ENCODE results near the gene FAM8A1. TPM values are rescaled to one million over a fixed set of nuclear protein-coding genes. Genes with fewer than 3 reads are reported as not detected.

FAM8A1 gene
- total RNA-seq, 2 experiments from 2014 or later: 3.8 to 3.9 TPM

DNA sequence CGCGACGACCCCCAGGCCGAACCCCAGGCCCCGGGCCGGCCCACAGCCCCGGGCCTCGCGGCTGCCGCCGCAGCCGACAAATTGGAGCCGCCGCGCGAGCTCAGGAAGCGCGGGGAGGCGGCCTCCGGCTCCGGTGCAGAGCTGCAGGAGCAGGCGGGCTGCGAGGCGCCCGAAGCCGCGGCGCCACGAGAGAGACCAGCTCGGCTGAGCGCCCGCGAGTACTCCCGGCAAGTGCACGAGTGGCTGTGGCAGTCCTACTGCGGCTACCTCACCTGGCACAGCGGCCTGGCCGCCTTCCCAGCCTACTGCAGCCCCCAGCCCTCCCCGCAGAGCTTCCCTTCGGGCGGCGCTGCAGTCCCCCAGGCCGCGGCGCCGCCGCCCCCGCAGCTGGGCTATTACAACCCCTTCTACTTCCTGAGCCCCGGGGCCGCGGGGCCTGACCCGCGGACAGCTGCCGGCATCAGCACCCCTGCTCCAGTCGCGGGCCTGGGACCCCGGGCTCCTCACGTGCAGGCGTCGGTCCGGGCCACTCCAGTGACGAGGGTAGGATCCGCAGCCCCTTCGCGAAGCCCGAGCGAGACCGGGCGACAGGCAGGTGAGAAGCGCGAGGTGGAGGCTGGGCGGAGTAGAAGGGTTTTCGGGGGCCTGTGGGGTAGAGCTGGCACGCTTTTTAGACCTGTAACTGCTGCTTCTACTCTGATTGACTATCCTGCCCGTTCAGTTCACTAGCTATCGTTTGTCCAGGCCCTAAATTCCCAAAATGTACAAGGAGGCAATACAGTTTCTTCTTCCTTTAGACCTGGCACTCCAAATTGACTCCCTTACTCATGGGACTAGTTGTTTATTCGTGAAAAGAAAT, 654 bp downstream of the FAM8A1 start:
- CTCF ChIA-PET: interaction anchor here (0.9 to 2.6 kb wide), 4 partner anchors 16 to 106 kb away, joined by 3 to 33 read pairs (median 6); partner anchors contain the start of gene NUP153
- POLR2A ChIA-PET: interaction anchor here (0.6 to 1.9 kb wide), 6 partner anchors 20 to 114 kb away, joined by 3 to 11 read pairs (median 6); partner anchors contain the start of gene NUP153

DNA sequence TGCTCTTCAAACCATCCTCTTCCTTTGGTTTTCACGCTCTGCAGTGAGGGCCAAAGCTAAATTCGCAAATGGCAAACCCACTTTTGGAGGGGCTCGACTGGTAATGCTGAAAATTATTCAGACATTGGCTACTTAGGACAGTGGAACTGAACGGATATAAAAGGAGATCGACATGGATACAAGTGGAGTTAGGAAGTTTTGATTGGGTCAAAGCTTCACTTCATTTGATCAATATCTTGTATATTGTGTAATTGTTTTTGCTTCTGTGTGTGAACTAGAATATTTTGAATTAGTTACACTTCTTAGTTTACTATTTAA, 1.2 kb downstream of the FAM8A1 start:
- POLR2A ChIA-PET: interaction anchor here (1.3 to 1.9 kb wide), 3 partner anchors 102 to 106 kb away, joined by 7 to 11 read pairs (median 9); partner anchors contain the start of gene NUP153
- CTCF ChIA-PET: interaction anchor here (2.6 kb wide), 1 partner anchor 101 kb away, joined by 33 read pairs; no protein-coding TSS in a partner anchor

DNA sequence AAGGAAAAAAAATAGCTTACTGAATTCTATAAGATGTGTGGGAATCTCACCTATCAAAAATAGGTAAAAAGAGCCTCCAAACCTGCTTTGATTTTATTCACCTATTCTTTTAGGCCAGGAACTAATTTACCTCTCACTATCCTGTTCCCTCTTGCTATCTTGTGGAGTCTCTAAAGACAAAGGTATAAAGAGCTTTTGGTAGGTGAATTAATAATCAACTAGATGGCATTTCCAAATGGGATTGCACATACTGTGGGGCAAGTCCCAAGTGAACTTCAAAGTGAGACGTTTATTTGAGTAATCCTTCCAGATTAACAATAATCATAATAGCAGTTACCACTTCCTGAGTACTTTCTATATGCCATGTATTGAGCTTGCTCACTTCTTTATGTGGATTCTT, 2.8 kb downstream of the FAM8A1 start:
- POLR2A ChIA-PET: interaction anchor here (0.8 to 1.5 kb wide), 2 partner anchors 23 to 104 kb away, joined by 4 read pairs; partner anchors contain the start of gene NUP153
- CTCF ChIA-PET: no interaction called here

DNA sequence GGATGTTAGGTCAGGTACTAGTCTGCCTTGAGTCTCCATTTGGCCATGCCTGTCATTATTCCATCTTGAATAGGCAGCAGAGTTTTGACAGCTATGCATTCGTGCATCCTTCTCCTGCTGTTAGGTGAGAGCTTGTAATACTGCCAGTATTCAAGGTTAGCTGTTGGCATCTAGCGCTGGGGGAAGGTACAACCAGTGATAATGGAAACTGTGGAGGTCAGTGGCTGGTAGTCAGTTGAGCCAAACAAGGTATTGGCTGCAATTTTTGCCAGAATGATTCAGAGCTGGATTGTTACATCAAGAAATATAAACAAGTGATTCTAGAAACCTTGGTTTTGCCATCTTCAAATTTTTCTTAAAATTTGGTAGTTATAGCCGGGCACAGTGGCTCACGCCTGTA, 6.5 kb downstream of the FAM8A1 start:
- CTCF ChIA-PET: no interaction called here
- POLR2A ChIA-PET: interaction anchor here (0.6 kb wide), 1 partner anchor 20 kb away, joined by 3 read pairs; no protein-coding TSS in a partner anchor

DNA sequence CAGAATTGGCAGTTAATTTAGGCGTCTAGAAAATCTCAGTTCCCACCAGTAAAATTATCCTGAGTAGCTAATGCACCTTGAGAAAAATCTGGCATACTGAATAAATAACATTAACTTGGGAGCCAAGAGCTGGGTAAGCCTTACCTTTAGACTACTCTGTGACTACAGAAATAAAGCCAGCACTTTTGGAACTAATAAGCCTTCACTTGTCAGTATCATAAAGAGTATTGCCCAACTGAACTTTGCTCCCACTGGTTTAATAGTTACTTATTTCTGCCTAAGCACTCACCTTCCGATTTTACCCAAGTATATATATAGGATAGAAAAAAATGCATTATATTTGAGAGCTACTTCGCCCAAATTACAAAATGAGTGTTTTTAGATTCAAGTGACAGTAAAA, 10.7 kb downstream of the FAM8A1 start:
- POLR2A ChIA-PET: interaction anchor here (0.6 kb wide), 1 partner anchor 11 kb away, joined by 3 read pairs; the partner anchor contains the start of gene FAM8A1
- CTCF ChIA-PET: no interaction called here

DNA sequence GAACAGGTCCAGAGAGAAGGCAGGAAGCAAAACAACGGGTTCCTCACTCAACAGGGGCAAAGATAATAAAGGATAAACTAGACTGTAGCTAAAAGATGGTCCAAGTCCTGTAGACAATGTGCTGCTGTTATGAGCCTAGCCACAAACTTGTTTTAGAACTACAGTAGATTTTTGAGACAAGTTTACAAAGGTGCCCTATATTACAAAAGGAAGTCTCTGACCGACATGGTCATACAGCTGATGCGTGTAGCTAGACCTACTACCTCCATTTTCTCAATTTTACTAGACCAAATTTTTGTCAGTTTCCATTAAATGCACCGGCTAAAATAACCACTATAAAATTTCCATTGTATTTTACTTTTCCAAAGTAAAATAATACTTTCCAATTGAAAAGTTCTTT, 11.9 kb downstream of the FAM8A1 start:
- CTCF ChIA-PET: no interaction called here
- POLR2A ChIA-PET: no interaction called here

DNA sequence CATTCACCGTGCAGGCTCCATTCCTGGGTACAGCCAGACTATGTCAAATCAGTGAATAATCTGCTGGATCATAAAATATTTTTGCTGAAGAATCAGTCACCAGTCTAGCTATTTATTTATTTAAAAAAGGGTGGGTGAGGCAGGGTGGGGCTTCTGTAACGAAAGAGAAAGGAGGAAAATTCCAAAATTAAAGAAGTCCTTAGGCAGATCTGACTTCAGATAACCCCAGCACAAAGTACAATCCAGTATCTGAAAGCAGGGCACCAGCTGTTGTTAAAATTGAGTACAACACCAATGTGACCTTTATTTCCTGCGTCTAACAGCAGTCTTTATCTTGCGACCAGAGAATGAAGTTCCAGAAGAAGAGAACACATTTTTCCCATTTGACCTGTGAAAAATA, 15.7 kb downstream of the FAM8A1 start:
- CTCF ChIA-PET: no interaction called here
- POLR2A ChIA-PET: interaction anchor here (0.5 kb wide), 1 partner anchor 65 kb away, joined by 4 read pairs; no protein-coding TSS in a partner anchor

DNA sequence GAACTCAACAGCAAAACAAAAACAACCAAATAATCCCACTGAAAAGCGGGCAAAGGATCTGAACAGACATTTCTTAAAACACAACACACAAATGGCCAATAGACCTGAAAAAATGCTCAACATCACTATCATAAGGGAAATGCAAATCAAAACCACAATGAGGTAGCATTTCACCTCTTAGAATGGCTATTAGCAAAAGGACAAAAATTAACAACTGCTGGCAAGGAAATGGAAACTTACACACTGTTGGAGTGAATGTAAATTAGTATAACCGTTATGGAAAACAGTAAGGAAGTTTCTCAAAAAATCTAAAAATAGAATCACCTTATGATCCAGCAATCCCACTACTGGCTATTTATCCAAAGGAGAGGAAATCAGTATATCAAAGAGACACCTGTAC, 20.9 kb downstream of the FAM8A1 start:
- POLR2A ChIA-PET: interaction anchor here (0.9 kb wide), 1 partner anchor 21 kb away, joined by 3 read pairs; the partner anchor contains the start of gene FAM8A1

DNA sequence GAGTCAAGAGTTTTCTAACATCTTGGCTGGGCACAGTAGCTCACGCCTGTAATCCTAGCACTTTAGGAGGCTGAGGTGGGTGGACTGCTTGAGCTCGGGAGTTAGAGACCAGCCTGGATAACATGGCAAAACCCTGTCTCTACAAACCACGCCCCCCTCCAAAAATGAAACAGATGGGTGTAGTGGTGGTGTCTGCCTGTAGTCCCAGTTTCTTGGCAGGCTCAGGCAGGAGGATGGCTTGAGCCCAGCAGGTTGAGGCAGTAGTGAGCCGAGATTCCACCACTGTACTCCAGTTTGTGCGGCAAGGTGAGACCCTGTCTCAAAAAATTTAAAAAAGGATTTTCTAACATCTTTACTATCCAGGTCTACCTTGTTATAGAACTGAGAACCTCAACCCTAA, 22.0 kb downstream of the FAM8A1 start:
- POLR2A ChIA-PET: no interaction called here
- CTCF ChIA-PET: no interaction called here

More for the DNA sequence above, 20.9 kb downstream of the FAM8A1 start:
- CTCF ChIA-PET: no interaction called here

DNA sequence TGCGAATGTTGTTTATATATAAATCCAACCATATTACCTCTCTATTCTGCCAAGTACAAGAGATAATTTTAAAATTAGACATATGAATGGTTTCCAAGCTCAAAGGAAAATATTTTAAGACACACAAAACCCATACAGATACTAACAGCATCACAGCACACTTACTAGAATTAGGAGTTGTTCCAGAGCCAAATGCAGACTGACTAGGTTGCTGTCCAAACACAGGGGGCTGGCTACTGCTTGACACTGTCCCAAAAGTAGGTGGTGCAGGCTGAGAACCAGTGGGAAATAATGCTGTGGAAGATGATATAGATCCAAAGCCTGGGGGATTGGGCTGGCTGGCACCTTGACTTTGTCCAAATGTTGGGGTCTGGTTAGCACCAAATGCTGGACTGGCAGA, 24.3 kb downstream of the FAM8A1 start:
- ChIA-PET CTCF (interaction anchor here (1.5 kb wide), 1 partner anchor 12 kb away, joined by 3 read pairs; no protein-coding TSS in a partner anchor), POLR2A (no interaction called here)

DNA sequence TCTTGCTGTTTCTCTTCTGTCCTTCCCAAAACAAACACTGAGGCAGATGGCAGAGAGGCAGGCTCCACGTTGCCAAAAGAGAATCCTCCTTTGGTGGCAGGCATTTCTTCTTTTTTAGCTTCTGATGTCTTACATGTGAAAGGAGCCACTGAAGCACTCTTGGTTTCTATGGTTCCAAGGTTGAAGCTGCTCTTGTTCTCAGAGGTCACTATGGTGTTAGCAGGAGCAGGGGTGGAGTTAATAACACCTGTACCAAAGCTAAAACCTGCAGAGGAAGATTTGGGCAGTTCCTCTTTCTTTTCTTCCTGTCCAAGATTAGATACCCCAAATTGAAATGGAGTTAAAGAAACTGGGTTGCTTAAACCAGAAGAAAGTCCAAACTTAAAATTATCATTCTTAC, 28.8 kb downstream of the FAM8A1 start:
- POLR2A ChIA-PET: no interaction called here
- CTCF ChIA-PET: no interaction called here

DNA sequence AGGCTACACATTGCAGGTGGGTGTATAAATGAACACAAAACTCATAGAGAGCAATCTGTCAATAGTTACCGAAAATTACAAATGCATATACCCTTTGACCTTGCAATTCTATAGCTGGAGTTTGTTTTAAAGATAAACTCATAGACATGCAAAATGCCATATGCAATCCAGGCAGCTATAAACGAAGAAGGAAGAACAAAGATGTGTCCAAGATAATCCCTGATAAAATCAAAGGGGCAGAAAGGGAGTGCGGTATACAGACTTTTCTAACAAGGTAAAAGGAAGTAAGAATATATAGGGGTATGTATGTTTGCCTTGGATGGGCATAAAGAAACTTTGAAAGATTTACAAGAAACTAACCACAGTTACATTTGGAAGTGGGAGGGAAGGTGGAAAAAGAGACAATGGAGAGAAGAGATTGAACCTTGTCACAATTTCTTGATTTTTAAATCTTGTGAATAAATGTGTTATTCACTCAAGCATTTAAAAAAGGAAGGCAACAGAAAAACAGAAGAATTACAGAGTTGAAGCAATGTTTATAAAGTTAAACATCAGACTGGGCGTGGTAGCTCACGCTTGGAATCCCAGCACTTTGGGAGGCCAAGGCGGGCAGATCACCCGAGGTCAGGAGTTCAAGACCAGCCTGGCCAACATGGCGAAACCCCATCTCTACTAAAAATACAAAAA, 29.9 kb downstream of the FAM8A1 start:
- POLR2A ChIA-PET: no interaction called here
- CTCF ChIA-PET: no interaction called here

DNA sequence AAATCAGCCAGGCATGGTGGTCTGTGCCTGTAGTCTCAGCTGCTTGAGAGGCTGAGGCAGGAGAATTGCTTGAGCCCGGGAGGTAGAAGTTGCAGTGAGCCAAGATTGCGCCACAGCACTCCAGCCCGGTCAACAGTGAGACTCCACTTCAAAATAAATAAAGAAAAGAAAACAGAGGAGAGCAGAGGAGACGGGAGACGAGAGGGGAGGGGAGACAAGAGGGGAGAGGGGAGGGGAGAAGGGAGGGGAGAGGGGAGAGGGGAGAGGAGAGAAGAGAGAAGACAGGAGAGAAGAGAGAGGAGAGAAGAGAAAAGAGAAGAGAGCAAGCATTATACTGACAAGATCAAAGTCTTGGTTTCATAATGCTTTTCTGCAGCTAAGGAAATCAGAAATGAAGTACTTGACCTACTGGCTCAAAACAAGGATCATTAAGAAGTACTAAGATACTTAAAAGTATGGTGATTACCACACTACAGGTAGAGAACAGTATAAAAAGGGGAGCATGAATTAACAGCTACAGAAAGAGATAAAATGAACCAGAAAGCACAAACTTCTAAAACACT, 30.5 kb downstream of the FAM8A1 start:
- ChIA-PET POLR2A (no interaction called here), CTCF (no interaction called here)

DNA sequence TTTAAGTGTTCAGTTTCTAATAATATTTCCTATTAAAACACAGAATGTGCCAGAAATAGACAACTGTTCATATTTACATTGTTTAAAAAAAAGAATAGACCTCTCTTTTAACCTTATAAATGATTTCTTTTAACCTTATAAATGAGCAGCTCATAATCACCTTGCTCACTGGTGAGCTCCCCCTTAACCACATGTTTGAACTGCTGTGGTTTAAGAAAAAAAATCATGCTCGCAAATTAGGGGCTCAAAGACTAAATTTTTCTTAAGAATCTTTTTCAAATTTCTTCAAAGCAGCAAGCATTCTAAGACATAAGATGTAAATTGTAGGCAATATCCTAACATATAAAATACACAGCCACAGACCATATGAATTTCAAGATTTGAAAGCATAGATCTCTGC, 32.8 kb downstream of the FAM8A1 start:
- CTCF ChIA-PET: interaction anchor here (0.7 kb wide), 1 partner anchor 61 kb away, joined by 5 read pairs; no protein-coding TSS in a partner anchor
- POLR2A ChIA-PET: no interaction called here

DNA sequence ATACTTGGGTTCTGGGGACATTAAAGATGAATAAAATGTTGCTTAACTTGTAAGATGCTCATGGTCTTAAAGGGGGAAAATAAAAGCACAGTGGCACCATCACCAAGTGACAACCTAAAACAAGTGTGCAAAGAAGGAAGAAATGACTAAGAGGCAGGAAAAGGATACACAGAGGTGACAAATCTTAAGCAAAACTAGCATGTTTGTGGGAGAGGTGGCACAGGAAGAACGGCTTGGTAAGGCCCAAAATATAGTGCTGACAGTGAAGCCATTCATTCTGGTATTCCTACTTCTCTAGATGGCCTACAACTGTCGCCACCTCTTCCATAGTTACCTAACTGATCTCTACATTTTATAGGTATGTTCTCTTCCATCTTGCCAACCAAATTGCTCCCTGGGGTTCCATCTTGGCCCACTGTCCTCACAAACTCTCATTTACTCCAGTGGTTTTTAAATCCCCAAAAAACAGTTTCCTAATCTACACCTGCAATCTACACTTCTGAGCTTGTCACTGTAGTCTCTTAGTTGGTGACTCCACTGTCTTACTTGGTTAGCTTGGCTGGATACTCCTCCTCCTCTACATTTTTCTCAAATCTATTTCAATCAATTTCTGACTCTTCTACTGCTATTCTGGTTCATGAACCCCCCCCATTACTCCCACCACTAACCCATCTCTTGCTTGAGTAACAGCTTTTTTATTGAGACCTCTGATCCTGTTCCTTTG, 33.5 kb downstream of the FAM8A1 start:
- ChIA-PET POLR2A (interaction anchor here (0.6 kb wide), 1 partner anchor 34 kb away, joined by 3 read pairs; the partner anchor contains the start of gene FAM8A1), CTCF (interaction anchor here (0.7 kb wide), 1 partner anchor 70 kb away, joined by 3 read pairs; no protein-coding TSS in a partner anchor)

DNA sequence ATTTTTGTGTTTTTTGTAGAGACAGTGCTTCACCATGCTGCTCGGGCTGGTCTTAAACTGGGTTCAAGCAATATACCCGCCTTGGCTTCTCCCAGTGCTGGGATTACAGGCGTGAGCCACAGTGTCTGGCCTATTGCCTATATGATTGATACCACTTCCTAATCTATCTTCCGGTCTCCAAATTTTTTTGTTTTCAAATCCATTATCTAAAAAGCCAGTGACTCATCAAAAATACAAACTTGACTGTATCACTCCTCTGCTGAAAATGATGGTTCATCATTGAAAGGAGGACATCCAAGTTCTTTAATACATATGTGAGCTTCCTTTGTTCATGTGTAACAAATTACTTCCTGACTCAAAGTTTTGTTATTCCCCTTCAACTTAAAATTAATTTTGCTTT, 35.5 kb downstream of the FAM8A1 start:
- POLR2A ChIA-PET: interaction anchor here (0.7 kb wide), 1 partner anchor 102 kb away, joined by 8 read pairs; no protein-coding TSS in a partner anchor
- CTCF ChIA-PET: interaction anchor here (1.5 kb wide), 1 partner anchor 11 kb away, joined by 3 read pairs; no protein-coding TSS in a partner anchor

DNA sequence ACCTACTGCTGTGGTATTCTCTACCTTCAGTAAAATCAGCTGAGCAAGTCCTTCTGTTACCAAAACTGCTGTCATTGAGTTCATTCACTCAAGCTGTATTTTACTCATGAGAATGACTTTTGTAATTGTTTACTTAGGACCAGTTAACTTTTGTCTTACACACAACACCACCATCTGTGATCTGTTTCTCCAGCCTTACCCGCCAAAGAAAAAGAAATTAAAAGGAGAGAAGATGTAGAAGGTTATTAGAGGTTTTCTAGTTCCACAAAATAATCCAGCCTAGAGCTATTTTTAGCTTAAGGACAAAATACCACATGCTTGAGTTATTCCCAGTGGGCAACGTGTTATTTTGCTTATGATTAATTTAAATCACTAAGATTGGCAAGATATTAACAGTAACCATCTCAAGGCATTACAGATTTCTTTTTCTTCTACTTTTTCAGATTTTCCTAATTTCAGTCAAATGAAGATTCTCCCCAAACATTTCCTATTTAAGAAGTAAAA, 38.2 kb downstream of the FAM8A1 start:
- POLR2A ChIA-PET: no interaction called here

DNA sequence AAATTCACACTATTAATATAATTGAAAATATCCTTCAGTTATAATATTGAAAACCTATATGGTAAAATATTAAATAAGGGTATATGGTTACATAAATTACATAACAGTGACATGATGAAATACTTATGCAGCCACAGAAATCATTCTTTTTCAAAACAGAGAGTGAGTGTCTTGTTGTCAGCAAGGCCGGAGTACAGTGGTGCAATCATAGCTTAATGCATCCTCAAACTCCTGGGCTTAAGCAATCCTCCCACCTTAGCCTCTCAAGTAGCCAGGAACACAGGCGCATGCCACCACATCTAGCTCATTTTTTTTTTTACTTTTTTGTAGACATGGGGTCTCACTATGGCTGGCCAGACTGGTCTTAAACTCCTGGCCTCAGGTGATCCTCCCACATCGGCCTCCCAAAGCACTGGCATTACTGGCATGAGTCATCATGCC, 40.4 kb downstream of the FAM8A1 start:
- ChIA-PET CTCF (interaction anchor here (1.5 kb wide), 1 partner anchor 19 kb away, joined by 5 read pairs; no protein-coding TSS in a partner anchor), POLR2A (no interaction called here)

More for the DNA sequence above, 38.2 kb downstream of the FAM8A1 start:
- CTCF ChIA-PET: interaction anchor here (0.6 kb wide), 1 partner anchor 73 kb away, joined by 3 read pairs; no protein-coding TSS in a partner anchor

DNA sequence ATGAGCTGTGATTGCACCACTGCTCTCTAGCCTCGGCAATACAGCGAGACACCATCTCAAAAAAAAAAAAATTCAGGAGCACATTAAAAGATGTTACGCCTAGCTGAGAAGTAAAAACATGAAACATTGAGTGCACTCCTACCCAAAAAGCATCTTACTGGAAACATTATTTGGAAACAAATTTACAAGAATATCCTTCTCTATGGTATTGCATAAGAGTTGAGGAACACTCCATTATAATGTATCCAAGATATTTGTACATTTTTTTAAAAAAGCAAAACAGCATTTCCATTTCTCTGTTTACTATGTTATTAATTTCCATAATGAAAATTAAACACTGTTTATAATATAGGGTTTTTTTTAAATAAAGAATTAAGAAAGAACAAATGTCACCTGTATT, 48.6 kb downstream of the FAM8A1 start:
- POLR2A ChIA-PET: no interaction called here

More for the DNA sequence above, 48.6 kb downstream of the FAM8A1 start:
- CTCF ChIA-PET: no interaction called here
